Stimulated activated CD8-positive, alpha-beta memory T cell treated with anti-CD3 and anti-CD28 coated beads, Interleukin-15, amount 100 ng/mL, for 24 hours (primary cell): ENCODE data around the gene TMEM120B.
"Not testable (repeated sequence)": the region's sequence is repeated elsewhere in the genome, so short reads cannot be mapped to it uniquely, and the experiment has no call there.

ENCODE experiments used
- DNase-seq: peaks from one replicate; pipeline ENCODE4 v3.0.0-alpha.2; 2020; ENCODE audit warnings: low read depth

Gene TMEM120B

DNA sequence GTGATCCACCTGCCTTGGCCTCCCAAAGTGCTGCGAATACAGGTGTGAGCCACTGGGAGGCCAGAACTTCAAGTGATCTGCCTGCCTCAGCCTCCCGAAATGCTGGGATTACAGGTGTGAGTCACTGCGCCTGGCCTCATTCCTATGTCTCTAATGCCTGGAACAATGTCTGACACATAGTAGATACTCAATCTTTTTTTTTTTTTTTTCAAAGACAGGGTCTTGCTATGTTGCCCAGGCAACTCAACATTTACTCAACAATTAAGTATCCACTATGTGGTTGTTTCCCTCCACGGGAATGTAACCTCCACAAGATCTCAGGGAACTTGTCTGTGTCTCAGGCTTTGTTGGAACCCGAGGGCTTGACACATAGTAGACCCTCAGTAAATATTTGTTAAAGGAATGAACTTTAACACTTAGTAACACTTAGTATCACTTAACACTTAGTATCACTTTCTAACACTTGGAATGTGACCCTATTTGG lies 3.0 kb upstream of the TMEM120B start:
- DNase-seq, result no peak

DNA sequence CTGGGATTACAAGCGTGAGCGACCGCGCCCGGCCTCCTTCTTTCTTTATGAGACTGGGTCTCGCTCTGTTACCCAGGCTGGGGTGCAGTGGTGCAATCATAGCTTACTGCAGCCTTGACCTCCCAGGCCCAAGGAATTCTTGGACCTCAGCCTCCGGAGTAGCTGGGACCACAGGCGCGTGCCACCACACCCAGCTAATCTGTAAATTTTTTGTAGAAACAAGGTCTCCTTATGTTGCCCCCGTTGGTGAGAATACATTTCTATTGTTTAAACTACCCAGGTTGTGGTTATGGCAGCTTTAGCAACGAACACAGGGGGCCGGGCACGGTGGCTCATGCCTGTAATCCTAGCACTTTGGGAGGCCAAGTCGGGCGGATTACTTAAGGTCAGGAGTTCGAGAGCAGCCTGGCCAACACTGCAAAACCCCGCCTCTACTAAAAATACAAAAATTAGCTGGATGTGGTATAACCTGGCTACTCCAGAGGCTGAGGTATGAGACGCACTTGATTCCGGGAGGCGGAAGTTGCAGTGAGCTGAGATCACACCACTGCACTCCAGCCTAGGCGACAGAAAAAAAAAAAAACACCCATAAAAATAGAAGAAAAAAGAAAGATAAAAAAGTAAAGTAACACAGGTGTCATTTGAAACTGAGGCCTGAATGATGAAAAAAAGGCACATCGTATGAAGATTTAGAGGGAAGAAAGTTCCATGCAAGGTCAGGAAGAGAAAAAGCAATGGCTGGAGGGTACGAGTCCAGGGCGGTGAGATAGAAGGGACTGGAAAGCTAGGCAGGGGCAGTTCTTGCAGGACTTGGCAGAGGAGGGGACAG lies 977 bp upstream of the TMEM120B start:
- DNase-seq, result no peak

DNA sequence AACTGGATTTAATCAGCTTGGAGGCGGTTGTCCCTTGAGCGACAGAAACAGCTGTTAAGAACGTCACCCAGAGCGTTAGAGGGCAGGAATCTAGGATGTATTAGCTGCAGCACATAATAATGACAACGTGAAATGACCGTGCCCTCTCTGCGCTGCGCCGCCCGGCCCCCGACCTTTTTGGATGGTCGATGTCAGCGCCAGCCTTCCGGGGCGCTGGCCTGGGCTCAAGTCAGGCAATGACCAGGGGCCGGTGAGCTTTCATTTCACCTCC lies 427 bp upstream of the TMEM120B start:
- DNase-seq, result no peak

DNA sequence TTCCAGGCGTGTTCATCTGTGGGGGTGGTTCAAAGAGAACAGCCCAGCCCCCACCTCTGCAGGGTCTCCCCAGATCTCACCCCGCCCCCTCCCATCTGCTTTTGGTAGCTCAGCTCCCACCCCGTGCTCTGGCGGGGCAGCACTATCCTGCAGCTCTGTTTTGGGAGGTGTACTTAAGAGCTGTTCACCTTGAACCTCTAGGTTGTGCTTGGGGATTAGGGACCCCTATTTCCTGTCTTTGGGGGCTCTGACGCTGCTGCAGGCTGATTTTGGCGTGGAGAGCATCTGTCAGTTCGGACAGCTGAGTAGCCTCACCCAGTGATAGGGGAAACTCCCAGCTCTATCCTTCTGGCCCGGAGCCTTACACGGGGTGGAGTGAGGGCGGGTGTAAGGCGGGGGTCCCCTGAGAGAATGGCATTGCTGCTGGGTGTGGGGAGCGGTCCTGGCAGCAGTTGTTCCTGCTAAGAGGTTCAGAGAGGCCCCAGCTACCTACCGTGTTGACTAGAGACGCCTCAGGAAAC lies 765 bp downstream of the TMEM120B start:
- DNase-seq, result no peak

DNA sequence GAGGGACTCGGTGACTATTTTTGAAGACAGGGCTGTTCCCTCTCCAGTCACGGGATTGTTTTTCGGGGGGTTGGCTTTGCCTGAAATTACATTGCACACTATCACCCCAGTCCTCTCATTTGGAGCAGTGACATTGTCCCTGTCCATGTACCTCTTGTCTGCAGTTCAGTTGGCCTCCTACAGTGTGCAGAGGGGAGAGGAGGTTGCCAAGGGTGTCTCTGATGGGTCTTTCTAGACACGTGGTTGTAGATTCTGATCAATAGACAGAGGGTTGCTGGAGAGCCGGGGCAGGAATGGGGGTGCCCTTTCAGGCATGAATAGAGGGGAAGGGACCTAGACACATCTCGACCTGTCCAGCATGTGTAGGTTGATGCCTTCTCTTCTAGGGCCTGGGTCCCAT lies 1.2 kb downstream of the TMEM120B start:
- DNase-seq, result no peak

DNA sequence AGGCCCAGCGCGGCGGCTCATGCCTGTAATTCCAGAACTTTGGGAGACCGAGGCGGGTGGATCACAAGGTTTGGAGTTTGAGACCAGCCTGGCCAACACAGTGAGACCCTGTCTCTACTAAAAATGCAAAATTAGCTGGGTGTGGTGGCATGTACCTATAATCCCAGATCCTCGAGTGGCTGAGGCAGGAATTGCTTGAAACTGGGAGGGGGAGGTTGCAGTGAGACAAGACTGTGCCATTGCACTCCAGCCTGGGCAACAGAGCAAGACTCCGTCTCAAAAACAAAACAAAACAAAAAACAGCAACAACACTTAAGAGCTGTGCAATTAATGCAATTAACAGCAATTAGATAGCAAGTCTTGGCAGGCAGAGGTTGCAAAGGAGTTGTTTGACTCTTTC lies 2.5 kb downstream of the TMEM120B start:
- DNase-seq, result not testable (repeated sequence)

DNA sequence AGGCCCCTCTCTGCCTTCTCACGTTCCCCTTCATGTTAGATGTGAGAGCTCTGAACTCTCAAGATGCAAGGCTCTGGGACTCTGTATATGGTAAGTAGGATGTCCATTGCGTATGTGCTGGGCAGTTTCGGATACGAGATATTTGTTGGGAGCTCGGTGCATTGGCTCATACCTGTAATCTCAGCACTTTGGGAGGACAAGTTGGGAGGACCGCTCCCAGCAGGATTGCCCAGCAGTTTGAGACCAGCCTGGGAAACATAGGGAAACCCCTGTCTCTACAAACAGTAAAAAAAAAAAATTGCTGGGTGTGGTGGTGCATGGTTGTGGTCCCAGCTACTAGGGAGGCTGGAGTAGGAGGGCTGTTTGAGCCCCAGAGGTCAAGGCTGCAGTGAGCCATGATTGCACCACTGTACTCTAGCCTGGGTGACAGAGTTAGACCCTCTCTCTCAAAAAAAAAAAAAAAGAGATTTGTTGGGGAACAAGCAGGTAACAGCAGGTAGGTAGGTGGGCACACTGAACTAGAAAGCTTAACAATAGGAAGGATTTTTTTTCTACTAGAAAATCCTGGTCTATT lies 3.4 kb downstream of the TMEM120B start:
- no peak for DNase-seq

DNA sequence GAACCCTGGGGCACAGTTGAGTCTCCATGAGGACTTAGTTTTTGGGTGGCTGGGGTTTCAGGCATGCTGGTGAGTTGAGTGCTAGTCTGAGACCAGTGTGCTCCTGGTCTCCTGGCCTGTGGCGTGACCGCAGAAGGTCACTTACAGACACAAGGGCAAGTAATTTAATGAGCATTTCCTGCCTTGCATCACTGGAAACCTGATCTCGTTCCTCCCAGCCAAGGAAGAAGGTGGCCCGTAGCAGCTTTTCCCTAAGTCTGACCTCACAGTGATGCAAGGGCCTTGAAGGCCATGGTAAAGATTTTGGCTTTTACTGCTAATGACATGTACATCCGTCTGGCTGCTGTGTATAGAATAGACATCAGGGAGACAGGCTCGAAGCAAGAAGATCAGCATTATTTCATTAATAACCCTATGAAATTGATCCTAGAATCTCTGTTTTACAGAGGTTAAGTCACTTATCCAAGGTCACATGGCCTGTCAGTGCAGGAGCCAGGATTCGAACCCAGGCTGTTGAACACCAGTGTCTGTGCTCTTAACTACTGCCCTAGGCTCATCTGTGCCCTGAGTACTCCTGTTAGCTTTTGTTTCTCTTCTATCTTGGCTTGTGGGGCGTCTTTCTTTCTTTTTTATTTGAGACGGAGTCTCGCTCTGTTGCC lies 4.6 kb downstream of the TMEM120B start:
- no peak for DNase-seq

DNA sequence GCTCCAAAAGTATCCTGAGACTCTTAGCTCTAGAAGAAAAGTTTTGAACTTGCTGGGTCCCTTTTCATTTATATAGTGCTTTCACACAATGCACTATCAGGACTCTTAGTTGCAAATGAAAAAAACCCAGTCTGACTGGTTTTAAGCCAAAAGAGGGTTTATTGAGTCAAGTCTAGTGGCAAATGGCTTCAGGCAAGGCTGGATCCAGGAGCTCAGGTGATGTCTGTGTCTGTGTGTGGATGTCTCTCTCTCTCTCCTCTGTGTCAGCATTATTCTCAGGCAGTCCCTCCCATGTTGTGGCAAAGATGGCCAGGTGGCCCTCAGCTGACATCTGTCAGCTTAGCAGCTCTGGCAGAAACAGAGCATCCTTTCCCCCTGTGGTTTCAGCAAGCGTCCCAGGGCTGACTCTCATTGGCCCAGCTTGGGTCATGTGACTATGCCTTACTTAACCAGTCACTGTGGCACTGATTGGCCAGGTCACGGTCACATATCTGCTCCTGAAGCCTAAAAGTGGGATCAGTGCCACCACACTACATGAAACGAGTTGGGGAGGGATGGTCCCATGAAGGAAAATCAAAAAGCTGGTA lies 6.2 kb downstream of the TMEM120B start:
- no peak for DNase-seq

DNA sequence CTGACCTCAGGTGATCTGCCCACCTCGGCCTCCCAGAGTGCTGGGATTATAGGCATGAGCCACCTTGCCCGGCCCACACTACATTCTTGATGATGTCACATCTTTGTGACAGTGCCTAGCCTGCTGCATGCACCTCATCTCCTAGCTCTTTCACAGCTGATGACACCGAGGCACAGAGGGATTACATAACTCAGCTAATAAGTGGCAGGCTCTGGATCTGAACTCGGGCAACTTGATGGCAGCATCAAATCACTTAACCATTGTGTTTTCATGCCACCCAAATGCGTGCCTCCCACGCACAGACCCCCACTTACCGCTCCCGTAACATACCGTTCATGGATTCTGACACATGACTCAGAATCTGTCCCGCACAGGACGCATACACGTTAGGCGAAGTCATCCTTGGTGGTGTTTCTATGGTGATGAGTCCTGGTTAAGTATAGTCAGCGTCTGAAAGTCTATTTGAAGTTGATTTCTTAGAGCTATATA lies 7.4 kb downstream of the TMEM120B start:
- no peak for DNase-seq

DNA sequence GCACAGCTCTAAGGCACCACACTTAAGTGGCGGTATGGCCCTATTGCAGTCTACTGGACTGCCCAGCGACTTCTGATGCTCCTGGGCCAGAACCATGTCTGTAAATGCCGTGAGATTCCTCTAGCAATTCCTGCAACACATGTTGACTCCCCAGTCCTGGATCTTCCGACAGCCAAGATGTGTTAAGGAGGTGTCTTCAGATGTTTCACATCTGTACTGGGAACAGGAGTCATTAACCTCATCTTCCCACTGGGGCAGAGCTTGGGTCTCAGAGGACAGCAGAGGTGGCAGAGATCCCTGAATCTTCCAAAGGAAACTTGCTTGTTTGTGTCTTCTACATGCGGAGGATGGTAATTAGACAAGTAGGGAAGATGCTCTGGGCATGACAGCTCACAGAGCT lies 8.2 kb downstream of the TMEM120B start:
- no peak for DNase-seq

DNA sequence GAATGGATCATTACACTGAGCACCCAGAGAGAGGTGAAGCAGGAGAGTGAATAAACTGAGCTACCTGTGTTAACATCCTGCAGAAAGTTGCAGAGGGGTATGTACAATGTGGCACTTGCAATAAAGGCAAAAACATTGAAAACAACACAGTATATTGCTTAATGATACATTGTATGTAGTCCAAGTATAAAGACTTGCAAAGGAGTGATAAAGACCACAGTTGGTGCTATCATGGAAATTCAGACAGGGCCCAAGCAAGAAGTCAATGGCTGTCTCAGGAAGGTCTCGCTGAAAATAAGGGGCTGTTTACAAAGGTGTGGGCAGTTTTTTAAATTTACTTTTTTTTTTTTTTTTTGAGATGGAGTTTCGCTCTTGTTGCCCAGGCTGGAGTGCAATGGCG lies 10.0 kb downstream of the TMEM120B start:
- no peak for DNase-seq

DNA sequence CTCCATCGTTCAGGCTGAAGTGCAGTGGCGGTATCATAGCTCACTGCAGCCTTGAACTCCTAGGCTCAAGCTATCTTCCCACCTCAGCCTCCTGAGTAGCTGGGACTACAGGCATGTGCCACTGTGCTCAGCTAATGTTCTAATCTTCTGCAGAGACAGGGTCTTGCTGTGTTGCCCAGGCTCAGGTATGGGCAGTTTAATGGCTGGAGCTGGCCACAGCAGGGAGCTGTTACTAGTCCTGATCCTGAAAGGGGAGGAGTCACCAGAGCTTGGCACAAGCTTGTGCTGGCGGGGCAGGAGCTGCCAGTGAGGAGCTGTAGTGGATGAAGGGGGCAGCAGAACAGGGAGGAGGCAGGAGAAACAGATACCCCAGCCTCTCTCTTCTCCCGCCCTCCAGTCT lies 10.6 kb downstream of the TMEM120B start:
- DNase-seq, result no peak

DNA sequence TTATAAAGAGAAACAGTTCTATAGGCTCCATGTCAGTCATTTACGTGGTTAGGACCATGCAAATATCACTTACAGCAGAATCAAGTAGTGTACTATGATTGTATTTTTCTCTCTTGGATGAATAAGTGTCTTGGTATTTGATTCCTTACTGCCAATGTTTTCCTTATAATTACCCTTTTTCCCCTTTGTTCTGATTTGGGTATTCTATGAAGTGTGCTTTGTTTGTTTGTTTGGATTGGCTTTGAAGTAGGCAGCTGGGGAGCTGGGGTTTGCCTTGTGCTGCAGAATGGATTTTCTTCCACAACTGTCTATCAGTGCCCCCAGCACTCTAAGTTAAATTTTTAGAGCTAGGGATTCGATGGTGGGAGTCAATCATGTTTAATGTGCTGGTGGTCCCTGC lies 12.4 kb downstream of the TMEM120B start:
- no peak for DNase-seq

DNA sequence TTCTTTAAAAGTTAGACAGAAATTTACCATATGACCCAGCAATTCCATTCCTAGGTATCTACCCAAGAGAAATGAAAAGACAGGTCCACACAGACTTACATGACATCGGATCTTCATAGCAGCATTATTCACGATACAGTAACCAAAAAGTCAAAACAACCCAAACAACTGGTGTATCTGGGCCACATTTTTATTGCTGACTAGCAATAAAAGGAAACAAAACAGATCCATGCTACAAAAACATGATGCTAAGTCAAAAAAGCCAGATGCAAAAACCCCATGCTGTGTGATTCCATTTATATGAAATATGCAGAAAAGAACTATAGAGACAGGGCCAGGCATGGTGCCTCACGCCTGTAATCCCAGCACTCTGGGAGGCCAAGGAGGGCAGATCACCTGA lies 12.9 kb downstream of the TMEM120B start:
- no peak for DNase-seq

DNA sequence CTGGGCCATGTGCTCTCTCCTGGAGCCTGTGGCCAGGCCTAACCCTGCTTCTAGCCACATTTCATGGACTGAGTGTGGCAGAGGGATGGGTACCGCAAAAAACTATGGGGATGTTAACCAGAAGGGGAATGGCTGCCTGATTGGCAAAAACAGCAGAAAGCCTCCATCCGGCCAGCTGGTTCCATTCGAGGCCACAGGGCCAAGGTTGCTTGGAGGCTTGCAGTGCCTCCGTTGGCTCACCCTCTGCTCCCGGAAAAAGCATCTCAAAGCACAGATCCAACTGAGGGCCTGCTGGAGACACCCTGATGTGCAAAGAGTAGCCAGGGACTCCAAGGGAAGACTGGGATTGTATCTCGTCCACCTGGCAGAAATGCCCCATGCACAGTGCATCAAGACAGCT lies 16.5 kb downstream of the TMEM120B start:
- DNase-seq, result no peak

DNA sequence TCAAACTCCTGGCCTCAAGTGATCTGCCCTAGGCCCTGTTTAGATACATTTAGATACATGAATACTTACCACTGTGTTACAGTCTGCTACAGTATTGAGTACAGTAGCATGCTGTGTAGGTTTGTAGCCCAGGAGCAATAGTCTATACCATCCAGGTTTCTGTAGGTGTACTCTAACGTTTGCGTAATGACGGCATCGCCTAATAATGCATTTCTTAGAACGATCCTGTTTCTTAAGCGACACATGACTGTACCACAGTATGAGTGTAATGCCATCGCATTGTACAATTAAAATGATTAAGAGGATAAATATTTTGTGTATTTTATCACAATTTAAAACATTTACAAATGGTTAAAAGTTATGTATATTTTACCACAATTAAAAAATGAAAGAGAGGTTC lies 18.9 kb downstream of the TMEM120B start:
- no peak for DNase-seq

DNA sequence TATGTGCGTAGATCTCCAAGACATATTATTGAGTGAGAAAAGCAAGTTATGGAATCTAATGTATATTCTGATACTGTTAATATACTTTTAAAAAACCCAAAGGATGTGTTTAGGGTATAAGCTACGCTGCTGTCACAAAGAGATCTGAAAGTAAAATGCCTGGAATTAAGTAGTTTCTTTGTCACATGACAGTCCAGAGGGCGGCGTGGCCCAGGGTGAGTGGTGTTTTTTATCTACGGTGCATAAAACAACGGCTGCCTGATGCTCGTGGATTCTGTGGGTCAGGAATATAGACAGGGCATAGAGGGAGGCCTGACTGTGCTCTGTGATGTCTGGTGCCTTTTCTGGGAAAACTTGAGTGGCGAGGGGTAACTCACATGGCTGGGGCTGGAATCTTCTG lies 21.3 kb downstream of the TMEM120B start:
- DNase-seq, result no peak

DNA sequence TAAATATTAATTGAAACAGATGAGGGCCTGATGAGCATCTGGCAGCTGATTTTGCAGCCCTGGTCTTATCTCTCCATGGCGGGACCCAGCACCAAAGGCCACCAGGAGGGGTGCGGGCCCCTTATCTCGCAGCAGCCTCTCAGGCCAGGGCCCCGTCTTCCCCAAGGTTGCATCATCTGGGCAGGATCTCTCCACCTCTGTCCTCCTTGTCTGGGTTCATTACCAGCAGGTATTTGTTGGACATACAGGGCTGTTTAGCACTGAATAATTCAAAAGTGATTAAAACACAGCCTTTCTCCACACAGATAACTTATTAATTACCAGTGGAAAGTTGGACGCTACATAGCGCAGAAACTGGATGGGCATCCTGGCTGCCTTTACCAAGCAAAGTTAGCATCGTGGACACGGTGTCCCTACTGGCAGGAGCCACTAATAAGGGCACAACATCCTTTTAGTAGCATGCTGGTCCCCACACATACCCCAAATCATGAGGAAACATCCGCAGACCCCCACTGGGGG lies 25.8 kb downstream of the TMEM120B start:
- no peak for DNase-seq

DNA sequence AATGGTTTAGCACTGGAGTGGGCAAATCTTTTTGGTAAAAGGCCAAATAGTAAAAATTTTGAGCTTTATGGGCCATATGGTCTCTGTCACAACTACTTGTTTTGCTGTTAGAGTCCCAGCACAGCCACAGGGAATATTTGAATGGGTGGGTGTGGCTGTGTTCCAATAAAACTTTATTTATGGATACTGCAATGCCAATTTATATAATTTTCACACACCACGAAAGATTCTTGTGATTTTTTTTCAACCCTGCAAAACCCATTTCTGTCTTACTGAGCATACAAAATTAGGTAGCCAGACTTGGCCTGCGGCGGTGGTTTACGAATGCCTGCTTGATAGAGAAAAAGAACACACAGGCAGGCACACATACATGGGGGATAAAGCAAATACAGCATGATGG lies 28.3 kb downstream of the TMEM120B start:
- no peak for DNase-seq

DNA sequence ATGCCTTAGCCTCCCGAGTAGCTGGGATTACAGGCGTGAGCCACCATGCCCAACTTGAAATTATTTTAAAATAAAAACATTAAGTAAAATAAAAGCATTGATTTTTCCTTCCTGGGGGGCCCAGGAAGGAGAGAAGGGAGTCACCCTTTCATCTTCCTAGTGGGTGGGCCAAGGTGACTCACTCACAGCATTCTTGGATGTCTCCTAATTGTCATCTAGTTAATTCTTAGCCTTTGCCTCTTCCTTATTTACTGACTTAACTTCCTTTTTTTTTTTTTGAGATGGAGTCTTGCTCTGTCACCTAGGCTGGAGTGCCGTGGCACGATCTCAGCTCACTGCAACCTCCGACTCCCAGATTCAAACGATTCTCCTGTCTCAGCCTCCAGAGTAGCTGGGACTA lies 29.2 kb downstream of the TMEM120B start:
- no peak for DNase-seq

DNA sequence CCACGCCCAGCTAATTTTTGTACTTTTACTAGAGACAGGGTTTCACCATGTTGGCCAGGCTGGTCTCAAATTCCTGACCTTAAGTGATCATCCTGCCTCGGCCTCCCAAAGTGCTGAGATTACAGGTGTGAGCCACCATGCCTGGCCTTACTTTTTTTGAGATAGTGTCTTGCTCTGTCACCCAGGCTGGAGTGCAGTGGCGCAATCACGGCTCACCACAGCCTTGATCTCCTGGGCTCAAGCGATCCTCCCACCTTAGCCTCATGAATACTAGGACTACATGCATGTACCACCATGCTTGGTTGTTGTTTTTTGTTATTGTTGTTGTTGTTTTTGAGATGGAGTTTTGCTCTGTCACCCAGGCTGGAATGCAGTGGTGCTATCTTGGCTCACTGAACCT lies 33.0 kb downstream of the TMEM120B start:
- not testable (repeated sequence) for DNase-seq

DNA sequence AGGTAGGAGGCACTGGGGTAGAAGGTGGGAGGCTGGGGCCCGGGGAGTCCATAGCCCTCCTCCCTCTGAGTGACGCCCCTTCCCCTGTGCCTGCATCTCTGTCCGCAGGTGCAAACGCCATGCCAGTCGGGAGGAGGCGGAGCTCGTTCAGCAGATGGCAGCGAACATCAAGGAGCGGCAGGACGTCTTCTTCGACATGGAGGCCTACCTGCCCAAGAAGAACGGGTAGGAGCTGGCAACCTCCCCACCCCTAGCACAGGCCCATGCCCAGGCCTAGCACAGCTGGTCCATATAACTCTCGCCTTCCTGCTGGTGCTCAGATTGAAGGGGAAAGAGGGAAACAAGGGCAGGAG lies 35.6 kb downstream of the TMEM120B start:
- DNase-seq, result no peak
